Dendritic cell treated with granulocyte-macrophage colony-stimulating factor and Interleukin-4, amounts not matched to agents 40 ng/mL and 50 ng/mL, for 4 days (primary cell): ENCODE results near the gene HNMT.

ENCODE experiments used
- H3K27ac Mint-ChIP-seq: one replicate; pipeline ENCODE4 v1.8.0; 2022; ENCODE audit warnings: mild to moderate bottlenecking, mixed read lengths
- H3K27me3 Mint-ChIP-seq: one replicate; pipeline ENCODE4 v1.8.0; 2022; ENCODE audit warnings: mild to moderate bottlenecking, mixed read lengths
- H3K36me3 Mint-ChIP-seq: one replicate; pipeline ENCODE4 v1.8.0; 2022; ENCODE audit warnings: low read depth, mixed read lengths
- H3K4me1 Mint-ChIP-seq: one replicate; pipeline ENCODE4 v1.8.0; 2022; ENCODE audit warnings: low read depth, mixed read lengths
- H3K4me3 Mint-ChIP-seq: one replicate; pipeline ENCODE4 v1.8.0; 2022; ENCODE audit warnings: mild to moderate bottlenecking, moderate library complexity, mixed read lengths
- H3K9me3 Mint-ChIP-seq: one replicate; pipeline ENCODE4 v1.8.0; 2022; ENCODE audit warnings: mixed read lengths
- intact Hi-C: fragments of 100-400 bp; cut with micrococcal nuclease; formaldehyde crosslinking; loops from one replicate; pipeline ENCODE4 v1.15.0; 2022

Gene HNMT

DNA sequence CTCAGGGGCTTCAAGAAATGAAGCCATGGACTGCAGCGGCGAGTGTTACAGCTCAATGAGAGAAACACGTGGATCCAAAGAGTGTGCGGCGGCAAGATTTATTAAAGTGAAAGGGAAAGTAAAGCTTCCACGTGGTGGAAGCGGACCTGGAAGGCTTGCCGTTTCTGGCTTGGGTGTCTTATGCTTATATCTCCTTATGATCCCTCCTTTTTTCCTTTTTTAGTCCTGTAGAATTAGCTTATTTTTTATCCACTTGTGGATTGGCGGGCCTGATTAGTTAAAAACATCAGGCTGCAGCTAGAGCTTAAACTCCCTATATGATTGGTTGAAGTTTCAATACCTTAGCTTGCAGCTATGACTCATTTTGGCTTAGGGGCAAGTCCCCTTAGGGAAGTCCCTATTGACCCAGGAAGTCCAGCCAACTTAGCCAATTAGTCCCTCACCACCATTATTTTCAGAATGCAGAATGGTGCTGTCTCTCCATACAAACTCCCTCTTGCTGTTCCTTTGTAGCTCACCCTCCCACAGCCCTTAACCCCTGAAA is 11.6 kb upstream of the HNMT start:
- Mint-ChIP-seq H3K27me3 (no peaks in the 10 kb centered on the region), H3K9me3 (no peaks in the 10 kb centered on the region), H3K27ac (peak overlapping the region; percentile 63), H3K4me3 (no peak overlapping the region), H3K36me3 (no peaks in the 10 kb centered on the region), H3K4me1 (peaks cover 57% of the 10 kb centered on the region)
- intact Hi-C loops = no loop called here

DNA sequence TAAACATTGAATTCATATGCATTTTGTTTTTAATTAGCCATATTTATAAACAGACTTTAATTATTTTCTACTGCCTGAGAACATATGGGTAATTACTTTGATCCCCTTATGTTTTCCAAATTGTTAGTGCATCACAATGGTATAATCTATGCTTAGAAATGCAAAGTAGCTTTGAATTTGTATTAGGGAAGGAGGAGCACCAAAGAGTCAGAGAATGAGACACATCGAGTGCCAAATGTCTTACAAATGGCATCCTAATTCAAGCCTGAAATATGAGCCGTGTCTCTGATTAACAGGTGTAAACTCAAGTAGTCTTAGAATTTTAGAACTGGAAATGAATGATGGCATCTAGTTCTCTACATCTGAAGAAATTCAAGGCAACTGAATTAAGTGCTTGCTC is 8.7 kb upstream of the HNMT start:
- Mint-ChIP-seq H3K9me3 (peaks cover 7% of the 10 kb centered on the region), H3K27me3 (no peaks in the 10 kb centered on the region), H3K36me3 (peaks cover 5% of the 10 kb centered on the region), H3K4me1 (peaks cover 70% of the 10 kb centered on the region), H3K27ac (no peak overlapping the region), H3K4me3 (no peak overlapping the region)
- intact Hi-C loops = no loop called here

DNA sequence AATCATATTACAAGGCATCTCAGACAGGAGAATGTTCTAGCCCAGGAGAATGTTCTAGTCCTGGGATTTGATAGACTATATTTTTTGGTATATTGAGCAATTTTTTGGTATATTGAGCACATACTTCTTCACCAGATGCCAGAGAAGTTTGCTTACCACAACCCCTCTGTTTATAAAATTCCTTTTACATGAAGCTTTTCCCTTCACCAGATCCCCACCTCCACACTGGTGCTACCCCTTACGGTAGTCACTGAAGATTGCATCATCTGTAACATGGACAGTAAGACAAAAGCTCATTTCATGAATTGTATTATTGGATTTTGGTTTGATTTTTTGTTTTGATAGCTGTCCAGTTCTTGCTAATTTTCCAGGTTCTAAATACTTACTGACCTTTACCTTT is 7.2 kb upstream of the HNMT start:
- peak overlapping the region; percentile 53 for H3K27ac Mint-ChIP-seq
- H3K4me3 Mint-ChIP-seq = no peak overlapping the region
- peaks cover 71% of the 10 kb centered on the region for H3K4me1 Mint-ChIP-seq
- no peaks in the 10 kb centered on the region for H3K27me3 Mint-ChIP-seq
- intact Hi-C loops = no loop called here
- peaks cover 18% of the 10 kb centered on the region for H3K9me3 Mint-ChIP-seq
- peaks cover 9% of the 10 kb centered on the region for H3K36me3 Mint-ChIP-seq

DNA sequence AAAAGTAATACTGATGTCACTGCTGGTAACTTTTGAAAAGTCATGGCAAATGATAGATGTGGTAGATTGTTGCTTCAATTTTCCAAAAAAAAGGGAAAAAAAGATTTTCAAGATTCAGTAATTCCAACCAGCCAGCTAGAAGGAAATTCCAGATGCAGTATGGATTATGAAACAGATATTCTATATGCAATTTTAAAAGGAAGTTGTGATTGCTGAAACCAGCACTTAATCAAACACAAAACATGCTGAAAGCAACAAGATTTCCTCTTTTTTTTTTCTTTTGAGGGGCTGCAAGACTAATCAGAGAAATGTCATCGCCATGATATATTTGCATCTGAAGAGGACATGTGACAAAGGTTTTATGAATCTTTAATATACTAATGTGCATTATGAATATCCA is 5.1 kb upstream of the HNMT start:
- peaks cover 18% of the 10 kb centered on the region for H3K9me3 Mint-ChIP-seq
- peak overlapping the region; percentile 84 for H3K27ac Mint-ChIP-seq
- intact Hi-C loops = no loop called here
- H3K27me3 Mint-ChIP-seq = no peaks in the 10 kb centered on the region
- H3K4me1 Mint-ChIP-seq = peaks cover 76% of the 10 kb centered on the region
- H3K36me3 Mint-ChIP-seq = peaks cover 10% of the 10 kb centered on the region
- H3K4me3 Mint-ChIP-seq = no peak overlapping the region

DNA sequence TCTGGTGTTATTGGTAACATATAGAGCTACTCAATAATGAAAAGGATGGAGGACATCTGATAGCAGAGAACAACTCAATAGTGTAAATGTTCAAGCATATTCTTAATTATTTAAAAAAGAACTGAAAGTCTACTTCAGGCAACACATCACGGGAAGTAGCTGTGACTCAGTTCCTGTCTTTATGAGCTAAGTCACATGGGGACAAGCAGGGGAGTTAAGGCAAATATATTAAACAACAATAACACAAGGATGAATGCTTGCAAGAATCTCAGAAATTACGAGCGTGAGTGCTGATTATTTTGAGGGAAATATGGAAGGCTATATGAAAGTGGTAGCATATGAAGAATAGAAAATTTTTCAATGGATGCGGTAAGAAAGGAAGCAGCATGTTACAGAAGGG is 4.0 kb upstream of the HNMT start:
- Mint-ChIP-seq H3K27ac (peak overlapping the region; percentile 84), H3K36me3 (peaks cover 21% of the 10 kb centered on the region), H3K27me3 (no peaks in the 10 kb centered on the region), H3K4me3 (peak overlapping the region; percentile 41), H3K4me1 (peaks cover 67% of the 10 kb centered on the region), H3K9me3 (peaks cover 18% of the 10 kb centered on the region)
- intact Hi-C loops = loop anchor here (5.0 kb wide), 1 partner anchor 542 kb away; the partner anchor contains the start of gene SPOPL

DNA sequence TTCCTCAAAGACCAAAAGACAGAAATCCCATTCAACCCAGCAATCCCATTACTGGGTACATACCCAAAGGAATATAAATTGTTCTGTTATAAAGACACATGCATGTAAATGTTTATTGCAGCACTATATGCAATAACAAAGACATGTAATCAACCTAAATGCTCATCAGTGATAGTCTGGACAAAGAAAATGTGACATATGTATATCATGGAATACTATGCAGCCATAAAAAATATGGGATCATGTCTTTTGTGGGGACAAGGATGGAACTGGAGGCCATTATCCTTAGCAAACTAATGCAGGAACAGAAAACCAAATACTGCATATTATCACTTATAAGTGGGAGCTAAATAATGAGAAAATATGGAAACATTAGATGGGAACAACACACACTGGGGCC is 2.7 kb upstream of the HNMT start:
- intact Hi-C loops = loop anchor here (5.0 kb wide), 1 partner anchor 541 kb away; the partner anchor contains the start of gene SPOPL
- H3K4me3 Mint-ChIP-seq = no peak overlapping the region
- no peaks in the 10 kb centered on the region for H3K27me3 Mint-ChIP-seq
- H3K36me3 Mint-ChIP-seq = peaks cover 26% of the 10 kb centered on the region
- peaks cover 60% of the 10 kb centered on the region for H3K4me1 Mint-ChIP-seq
- no peak overlapping the region for H3K27ac Mint-ChIP-seq
- peaks cover 18% of the 10 kb centered on the region for H3K9me3 Mint-ChIP-seq

DNA sequence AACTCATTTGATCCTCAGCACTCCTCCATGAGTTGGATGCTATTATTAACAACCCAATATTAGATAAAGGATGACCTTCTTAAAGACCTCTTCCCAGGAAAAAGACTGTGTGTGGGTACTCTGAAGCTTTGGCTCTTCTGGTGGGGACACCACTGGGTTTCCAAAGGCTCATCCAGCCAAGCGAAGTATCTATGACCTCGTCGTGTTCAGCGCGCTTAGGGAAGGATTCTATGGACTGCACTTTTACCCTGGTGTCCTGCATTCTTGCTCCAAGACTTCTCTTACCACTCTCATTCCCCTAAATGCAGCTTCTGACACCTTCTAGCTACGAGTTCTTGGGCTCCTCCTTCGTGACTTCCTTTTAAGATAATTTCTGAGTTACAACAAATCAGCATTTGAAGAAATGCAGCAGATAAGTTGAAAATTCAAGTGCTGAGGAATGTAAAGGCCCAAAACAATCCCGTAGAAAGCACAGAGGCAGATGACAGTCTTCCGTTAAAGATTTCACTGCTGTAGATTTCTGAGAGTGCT is 673 bp upstream of the HNMT start:
- Mint-ChIP-seq H3K4me3 (peak overlapping the region; percentile 91), H3K27me3 (no peaks in the 10 kb centered on the region), H3K9me3 (peaks cover 18% of the 10 kb centered on the region), H3K4me1 (peaks cover 60% of the 10 kb centered on the region), H3K36me3 (peaks cover 45% of the 10 kb centered on the region), H3K27ac (peak overlapping the region; percentile 96)
- intact Hi-C loops = loop anchor here (5.0 kb wide), 1 partner anchor 539 kb away; the partner anchor contains the start of gene SPOPL

DNA sequence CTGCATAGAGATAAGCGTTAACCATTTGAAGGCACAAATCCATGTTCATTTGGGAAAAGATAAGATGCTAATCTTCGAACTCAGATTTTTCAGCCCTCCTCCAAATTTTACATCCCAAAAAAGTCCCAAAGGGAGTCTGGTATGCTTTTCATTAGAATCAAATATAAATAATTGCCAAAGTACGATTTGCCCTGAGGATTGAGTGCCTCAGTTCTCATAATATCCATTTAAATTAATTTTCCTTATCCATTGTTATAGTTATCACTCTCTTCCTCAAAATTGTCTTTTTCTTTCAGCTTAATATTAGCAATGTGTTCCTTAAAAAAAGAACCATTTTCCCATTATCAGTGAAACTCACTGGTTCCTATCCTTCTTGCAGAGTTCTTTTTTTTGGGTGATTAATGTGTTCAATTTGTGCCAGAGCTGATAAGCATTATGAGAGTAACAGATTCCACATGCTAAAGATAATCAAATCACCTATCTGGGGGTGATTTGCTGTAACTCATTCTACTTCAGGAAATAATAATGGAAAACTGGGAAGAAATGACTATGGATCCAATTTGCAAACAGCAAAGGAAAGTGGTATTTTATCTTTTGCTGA is 686 bp downstream of the HNMT start:
- peaks cover 67% of the 10 kb centered on the region for H3K4me1 Mint-ChIP-seq
- intact Hi-C loops = loop anchor here (5.0 kb wide), 2 partner anchors 62 to 537 kb away; partner anchors contain the start of gene SPOPL
- H3K36me3 Mint-ChIP-seq = peaks cover 58% of the 10 kb centered on the region
- H3K9me3 Mint-ChIP-seq = peaks cover 17% of the 10 kb centered on the region
- peak overlapping the region; percentile 91 for H3K4me3 Mint-ChIP-seq
- H3K27me3 Mint-ChIP-seq = no peaks in the 10 kb centered on the region
- peak overlapping the region; percentile 96 for H3K27ac Mint-ChIP-seq

DNA sequence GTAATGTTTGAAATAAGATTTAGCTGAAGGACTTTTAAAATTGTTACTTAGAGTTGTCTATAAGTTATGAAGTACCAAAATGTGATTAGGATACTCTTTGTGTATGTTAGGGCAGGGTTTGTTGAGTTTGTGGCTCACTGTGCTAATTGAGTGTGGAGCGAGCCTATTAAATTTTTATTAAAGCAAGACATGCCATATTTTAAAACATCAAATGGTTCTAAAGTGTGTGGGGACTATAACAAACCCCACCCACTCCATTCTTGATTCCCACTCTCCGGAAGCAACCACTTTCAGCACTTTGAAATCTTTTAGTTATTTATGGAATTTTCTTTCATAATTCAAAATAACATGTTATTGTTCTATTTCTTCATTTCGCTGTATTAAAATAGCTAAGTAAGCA is 1.8 kb downstream of the HNMT start:
- H3K27me3 Mint-ChIP-seq = no peaks in the 10 kb centered on the region
- intact Hi-C loops = loop anchor here (5.0 kb wide), 1 partner anchor 61 kb away; no protein-coding TSS in a partner anchor
- peak overlapping the region; percentile 96 for H3K27ac Mint-ChIP-seq
- peaks cover 60% of the 10 kb centered on the region for H3K36me3 Mint-ChIP-seq
- peak overlapping the region; percentile 79 for H3K4me3 Mint-ChIP-seq
- peaks cover 56% of the 10 kb centered on the region for H3K4me1 Mint-ChIP-seq
- H3K9me3 Mint-ChIP-seq = peaks cover 6% of the 10 kb centered on the region

- H3K36me3 Mint-ChIP-seq = peaks cover 70% of the 10 kb centered on the region
- peaks cover 55% of the 10 kb centered on the region for H3K4me1 Mint-ChIP-seq
- intact Hi-C loops = loop anchor here (5.0 kb wide), 1 partner anchor 60 kb away; no protein-coding TSS in a partner anchor
- H3K4me3 Mint-ChIP-seq = peak overlapping the region; percentile 79
- no peaks in the 10 kb centered on the region for H3K27me3 Mint-ChIP-seq
- H3K9me3 Mint-ChIP-seq = no peaks in the 10 kb centered on the region
- H3K27ac Mint-ChIP-seq = peak overlapping the region; percentile 96
Observed at GRCh38 chr2:137967042-137967441, 2.8 kb downstream of the HNMT start.

GRCh38 chr2:137968477-137969417 is 4.5 kb downstream of the HNMT start:
- peaks cover 83% of the 10 kb centered on the region for H3K36me3 Mint-ChIP-seq
- peaks cover 47% of the 10 kb centered on the region for H3K4me1 Mint-ChIP-seq
- peak overlapping the region; percentile 47 for H3K4me3 Mint-ChIP-seq
- H3K9me3 Mint-ChIP-seq = no peaks in the 10 kb centered on the region
- intact Hi-C loops = loop anchor here (2.0 to 5.0 kb wide), 2 partner anchors 22 to 59 kb away; no protein-coding TSS in a partner anchor
- H3K27ac Mint-ChIP-seq = peak overlapping the region; percentile 96
- H3K27me3 Mint-ChIP-seq = no peaks in the 10 kb centered on the region

- H3K4me1 Mint-ChIP-seq = peaks cover 46% of the 10 kb centered on the region
- intact Hi-C loops = loop anchor here (2.0 to 5.0 kb wide), 2 partner anchors 23 to 58 kb away; no protein-coding TSS in a partner anchor
- H3K4me3 Mint-ChIP-seq = peak overlapping the region; percentile 47
- H3K36me3 Mint-ChIP-seq = peaks cover 86% of the 10 kb centered on the region
- no peaks in the 10 kb centered on the region for H3K9me3 Mint-ChIP-seq
- peak overlapping the region; percentile 96 for H3K27ac Mint-ChIP-seq
- no peaks in the 10 kb centered on the region for H3K27me3 Mint-ChIP-seq
Observed at GRCh38 chr2:137969418-137969765, 5.1 kb downstream of the HNMT start.

DNA sequence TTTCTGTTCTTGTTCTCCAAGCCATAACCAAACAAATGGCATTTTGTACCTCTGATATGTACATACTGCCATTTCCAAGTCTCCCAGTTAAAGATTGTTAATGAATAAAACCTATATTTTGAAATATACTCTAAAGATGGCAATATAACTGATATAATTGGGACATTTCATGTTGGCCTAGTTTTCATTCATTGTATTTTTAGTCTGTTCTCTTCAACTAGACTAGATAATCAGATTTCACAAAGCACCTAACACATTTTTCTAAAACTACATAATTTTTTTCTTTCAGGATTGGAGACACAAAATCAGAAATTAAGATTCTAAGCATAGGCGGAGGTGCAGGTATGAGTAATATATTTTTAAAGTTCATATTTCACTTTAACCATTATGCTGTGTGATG is 5.6 kb downstream of the HNMT start:
- Mint-ChIP-seq H3K4me1 (peaks cover 48% of the 10 kb centered on the region), H3K4me3 (no peak overlapping the region), H3K27ac (peak overlapping the region; percentile 96), H3K9me3 (no peaks in the 10 kb centered on the region), H3K36me3 (peaks cover 86% of the 10 kb centered on the region), H3K27me3 (no peaks in the 10 kb centered on the region)
- intact Hi-C loops = loop anchor here (2.0 to 5.0 kb wide), 2 partner anchors 23 to 57 kb away; no protein-coding TSS in a partner anchor
